Activated effector memory CD4-positive, alpha-beta T cell treated with Interleukin-2 at 50 U/mL for 16 hours (primary cell): ENCODE data around the gene PREX1.
A peak's percentile ranks its signal among the peaks of the same experiment; 100 is the strongest.

Experiments used
- DNase-seq: peaks from one replicate; pipeline ENCODE4 v3.0.0-alpha.2; 2020

Gene PREX1

DNA sequence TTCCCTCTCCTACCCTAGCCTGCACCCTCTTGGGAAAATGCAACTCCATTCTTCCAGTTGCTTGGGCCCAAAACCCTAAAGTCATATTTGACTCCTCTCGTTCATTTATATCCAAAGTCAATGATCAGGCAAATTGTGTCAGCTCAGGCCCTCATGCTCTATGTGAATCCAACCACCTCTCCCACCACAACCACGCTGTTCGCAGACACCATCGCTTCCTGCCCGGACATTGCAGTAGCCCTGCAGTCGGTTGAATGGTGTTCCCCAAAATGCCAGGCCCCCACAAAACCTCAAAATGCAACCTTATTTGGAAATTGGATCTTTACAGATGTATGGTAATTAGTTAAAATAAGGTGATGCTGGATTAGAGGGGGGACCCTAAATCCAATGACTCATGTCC is 98.3 kb downstream of the PREX1 start:
- no peak for DNase-seq

DNA sequence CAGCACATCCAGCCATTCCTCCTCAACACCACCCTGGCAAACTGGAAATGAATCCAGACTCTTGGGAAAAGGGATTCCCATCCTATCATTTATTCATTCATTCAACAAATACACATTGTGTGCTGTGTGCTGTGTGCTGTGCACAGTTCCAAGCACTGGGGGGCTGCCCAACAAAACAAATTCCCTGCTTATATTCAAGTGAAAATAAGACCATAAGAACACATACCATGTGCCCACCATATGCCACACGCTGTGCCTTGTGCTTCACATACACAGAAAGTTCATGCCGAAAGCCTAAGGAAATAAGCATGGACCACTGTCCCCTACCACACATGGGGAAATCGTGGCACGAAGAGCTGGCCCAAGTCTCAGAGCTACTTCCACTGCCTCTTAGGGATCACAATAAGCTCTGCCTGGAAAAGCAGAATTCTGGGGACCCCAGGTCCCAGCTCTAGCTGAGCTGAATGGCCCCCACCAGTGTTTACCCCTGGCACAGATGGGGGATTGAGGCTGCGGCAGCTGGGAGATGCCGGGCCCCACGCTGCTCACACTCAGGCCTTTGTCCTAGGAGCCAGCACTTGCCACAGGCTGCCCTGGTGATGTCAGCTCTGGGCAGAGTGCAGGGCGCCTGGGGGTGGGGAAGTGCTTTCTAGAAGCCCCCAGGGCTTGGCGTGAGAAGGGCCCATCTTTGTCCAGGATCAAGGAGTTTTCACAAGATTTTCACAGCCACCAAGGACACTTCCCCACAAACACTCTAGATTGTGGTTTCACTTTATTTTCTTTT is 99.6 kb downstream of the PREX1 start:
- no peak for DNase-seq

GRCh38 chr20:48727226-48727625 is 100.6 kb downstream of the PREX1 start:
- DNase-seq: no peak

DNA sequence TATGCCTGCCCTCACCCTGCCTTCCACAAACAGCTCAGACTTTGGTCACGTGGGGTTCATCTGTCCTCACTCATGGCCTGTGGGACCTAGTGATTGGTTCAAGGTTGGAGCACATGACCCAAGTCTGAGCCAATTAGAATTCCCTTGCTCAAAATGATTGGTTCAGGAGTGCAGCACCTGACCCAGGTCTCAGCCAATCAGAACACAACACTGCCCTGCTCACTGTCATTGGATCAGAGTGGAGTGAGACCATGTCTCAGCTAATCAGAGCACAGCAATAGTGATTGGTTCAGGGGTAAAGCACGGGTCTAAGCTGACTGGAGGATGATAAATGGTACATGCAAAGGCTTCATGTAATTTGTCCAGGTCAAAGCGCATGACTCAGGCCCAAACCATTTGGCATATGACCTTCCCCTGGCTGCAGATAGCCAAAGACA is 102.2 kb downstream of the PREX1 start:
- DNase-seq: no peak

- no peak for DNase-seq
These were observed 102.8 kb downstream of the PREX1 start for GRCh38 chr20:48724891-48725554.

DNA sequence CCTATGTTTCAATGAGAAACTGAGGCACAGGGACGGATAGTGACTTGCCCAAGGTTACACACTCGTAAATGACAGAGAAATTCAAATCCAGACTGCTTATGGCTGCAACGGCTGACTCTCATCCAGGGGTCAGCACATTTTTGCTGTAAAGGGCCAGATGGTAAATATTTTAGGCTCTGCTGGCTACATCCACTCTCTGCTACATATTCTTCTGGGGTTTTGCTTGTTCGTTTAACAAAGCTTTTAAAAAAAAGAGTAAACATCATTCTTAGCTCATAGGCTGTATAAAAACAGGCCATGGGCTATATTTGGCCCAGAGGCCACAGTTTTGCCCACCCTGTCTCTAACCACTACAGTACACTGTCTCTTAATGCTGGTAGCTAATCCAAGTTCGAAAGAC is 103.4 kb downstream of the PREX1 start:
- no peak for DNase-seq

GRCh38 chr20:48723308-48724264 is 104.2 kb downstream of the PREX1 start:
- DNase-seq: no peak

DNA sequence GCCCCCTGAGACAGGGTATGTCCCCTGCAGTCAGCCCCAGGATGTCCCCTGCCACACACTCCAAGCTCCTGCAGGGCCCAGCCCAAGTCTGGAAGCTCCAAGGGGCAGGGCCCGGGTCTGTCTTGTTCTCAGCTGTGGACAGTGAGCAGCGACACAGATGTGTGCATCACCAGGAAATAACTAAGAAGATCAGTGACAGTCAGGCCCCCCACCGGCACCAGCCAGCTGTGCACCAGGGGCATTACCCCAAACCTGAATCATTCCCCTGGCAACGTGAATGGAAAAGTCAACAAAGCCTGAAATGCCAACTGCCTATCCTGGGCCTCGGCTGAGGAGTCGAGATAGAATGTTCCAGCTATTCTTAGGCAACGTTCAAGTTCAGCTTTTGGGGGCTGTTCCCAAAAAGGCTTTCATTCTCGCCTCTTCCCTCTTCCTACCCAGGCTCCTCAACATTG is 105.0 kb downstream of the PREX1 start:
- no peak for DNase-seq

DNA sequence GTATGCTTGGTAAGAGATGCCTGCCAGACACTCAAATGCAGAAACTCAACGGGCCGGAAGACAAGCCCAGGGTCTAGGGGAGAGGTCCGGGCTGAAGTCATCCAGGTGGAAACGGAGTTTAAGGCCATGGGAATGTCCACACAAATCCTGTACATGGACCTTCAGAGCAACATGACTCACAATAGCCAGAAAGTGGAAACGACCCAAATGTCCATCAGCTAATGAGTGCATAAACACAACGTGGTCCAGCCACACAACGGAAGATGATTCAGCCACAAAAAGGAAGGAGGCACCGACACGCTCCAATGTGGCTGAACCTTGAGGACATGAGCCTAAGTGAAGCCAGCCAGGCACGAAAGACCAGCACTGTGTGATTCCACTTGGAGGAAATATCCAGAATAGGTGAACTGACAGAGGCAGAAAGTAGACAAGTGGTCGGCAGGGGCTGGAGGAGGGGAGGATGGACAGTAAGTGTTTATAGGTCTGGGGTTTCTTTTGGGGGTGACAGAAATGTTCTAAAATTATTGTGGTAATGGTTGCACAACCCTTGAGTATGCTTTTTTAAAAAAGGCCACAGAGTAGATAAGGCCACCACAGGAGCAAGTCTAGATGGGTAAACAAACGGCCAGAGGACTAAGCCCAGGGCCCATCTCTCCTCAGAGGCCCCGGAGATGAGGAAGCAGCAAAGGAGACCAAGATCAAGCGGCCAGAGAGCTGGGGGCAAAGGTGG is 105.6 kb downstream of the PREX1 start:
- DNase-seq: no peak

- no peak for DNase-seq
These were observed 106.3 kb downstream of the PREX1 start for GRCh38 chr20:48721324-48722001.

GRCh38 chr20:48720256-48720985 is 107.4 kb downstream of the PREX1 start:
- no peak for DNase-seq

GRCh38 chr20:48719598-48720255 is 108.1 kb downstream of the PREX1 start:
- DNase-seq: no peak

DNA sequence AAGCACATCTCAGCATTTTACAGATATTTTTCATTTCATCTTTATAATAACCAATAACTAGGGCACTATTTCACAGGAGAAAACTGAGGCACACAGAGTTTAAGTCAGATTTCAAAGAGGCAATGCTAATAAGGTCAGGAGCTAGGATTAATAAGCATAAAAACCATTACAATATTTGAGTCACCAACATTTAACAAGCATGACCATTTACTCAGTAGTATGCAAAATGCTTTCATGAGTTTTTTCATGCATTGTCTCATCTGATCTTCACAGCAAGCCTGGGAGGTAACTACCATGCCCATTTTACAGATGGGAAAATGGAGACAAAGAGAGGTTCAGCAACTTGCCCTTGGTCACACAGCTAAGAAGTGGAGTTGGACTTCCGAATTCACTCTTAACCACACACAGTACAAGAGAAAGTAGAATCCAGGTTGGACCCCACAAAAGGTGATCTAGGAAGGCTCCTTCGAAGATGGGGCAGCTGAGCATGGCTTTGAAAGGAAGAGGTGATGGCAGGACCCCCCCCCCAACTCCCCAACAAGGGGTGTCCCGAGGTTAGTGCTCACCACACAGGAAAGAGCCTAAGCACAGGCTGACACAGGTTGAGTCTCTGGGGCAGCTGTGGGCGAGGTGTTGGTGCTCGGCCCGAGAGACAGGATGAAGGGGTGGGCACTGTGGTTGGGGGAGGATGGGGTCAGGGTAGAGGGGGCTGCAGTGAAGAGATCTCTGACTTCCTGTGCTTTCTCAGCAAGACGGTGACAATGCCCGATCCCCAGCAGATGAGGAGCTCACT is 108.8 kb downstream of the PREX1 start:
- peak; percentile 40 for DNase-seq

DNA sequence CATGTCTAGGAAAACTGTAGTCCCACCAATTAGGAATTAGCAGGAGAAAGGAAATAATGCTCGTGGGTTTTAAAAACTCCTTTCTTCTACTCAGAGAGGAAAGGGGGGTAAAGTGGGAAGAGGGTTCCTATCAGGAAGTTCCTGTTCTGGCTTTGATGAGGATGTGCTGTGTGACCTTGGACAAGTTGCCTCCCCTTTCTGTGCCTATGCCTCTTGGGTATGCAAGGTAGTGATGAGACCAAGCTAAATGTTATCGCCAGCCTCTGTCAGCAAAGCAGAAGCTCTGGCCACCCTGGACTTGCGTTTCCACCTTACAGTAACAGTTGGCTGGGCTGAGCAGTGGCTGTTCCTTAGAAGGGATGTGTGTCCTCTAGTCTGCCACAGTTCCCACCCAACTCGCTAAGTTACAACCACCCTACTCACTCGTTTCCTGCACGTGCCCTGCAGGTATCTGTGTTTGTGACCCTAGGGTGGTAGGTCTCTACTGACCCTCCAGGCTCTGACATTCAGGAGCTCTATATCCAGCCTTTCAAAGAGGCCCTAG is 110.0 kb downstream of the PREX1 start:
- no peak for DNase-seq

- DNase-seq: no peak
These were observed 110.6 kb downstream of the PREX1 start for GRCh38 chr20:48717095-48717672.

- DNase-seq: no peak
These were observed 111.3 kb downstream of the PREX1 start for GRCh38 chr20:48716541-48716940.

GRCh38 chr20:48716086-48716485 is 111.7 kb downstream of the PREX1 start:
- DNase-seq: peak; percentile 54

DNA sequence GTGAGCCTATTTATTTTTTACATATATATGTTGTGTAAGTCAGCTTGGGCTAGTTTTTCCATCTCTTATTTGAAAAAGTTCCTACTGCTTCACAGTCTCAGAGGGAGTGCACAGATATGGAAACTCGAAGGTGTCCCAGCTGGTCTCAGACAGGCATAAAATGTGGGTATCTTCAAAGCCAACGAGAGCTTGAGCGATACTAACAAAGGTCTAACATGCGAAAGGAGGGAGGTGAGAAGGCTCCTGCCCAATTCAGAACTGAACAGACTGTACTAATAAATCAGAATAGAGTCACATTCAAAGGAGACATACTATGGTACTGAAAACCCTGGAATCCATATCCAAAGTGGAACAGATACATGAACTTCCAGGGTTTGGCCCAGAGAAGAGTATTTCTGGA is 113.0 kb downstream of the PREX1 start:
- no peak for DNase-seq
